KG1 (cell line): ENCODE results near the gene PSMC1.
A peak's percentile ranks its signal among the peaks of the same experiment; 100 is the strongest.
"Not testable (repeated sequence)": the region's sequence is repeated elsewhere in the genome, so short reads cannot be mapped to it uniquely, and the experiment has no call there.

Experiments used
- DNase-seq: peaks from one replicate; lab custom pipeline; 2025; lab: John Stamatoyannopoulos, UW

Gene PSMC1

DNA sequence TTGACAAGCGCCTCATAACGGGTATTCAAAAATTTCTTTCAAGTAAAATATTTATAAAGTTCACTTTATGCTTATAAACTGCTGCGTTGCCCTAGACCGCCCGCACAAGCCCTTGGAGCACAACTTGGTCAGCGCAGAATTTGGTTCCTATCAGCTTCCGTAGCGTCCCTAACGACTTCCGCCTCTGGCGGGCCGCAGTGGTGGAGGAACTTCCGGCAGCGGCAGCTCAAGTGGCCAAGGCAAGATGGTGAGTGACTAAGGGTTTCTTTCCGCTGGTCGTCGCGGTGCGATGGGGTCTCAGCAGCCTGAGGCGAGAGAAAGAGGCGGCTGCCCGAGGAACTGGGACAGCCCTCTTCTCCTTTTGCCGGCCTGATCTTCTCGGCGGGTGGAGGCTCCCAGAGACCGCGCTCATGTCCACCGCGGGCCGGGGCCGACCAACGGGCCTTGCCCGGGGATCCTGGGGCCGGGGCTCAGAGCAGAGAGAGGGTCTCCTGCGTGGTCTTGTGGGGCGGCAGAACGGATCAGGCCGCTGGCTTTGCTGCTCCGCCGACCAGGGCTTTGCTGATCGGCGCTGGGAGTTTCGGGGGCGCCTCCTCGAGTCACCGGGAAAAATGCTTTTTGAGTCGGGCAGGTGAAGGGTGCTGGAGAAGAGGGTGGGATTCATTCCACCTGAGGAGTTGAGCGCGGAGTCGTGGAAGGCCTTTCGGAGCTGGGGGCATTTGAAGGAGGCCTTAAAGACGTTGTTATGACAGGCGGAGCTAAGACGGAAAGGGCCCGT, at the start of gene PSMC1:
PSMC1 (plus strand) TSS at position 200 of the 778 bp plus-strand sequence; CDS start at position 245, 45 bp downstream.
- DNase-seq: peak; percentile 72

DNA sequence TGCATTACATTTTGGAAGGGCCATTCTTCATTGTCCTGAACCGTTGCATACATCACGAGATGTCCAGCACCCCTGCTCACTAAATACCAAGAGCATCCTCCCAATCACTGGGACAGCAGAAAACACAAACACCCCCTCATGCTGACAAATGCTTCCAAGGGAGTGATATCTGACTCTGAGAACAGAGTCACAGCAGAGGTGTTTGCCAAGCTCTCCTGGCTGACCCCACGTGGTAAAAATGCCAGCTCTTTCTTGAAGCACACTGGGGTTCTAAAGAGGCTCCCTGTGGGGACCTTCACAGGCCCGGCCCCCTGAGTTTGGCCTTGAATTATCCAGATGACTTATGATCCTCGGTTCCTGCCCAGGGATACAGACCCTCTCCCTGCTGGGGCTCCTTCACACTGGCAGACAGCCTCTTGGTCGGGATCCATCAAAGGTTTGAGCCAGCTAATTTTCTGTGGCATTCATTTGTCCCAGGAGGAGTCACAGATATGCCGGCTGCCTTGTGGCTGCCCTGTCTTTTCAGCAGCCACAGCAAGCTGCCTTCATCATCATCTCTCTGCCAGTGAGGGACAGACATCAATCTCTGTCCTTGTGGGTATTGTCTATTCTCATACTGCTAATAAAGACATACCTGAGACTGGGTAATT, 43.1 kb upstream of the PSMC1 start:
- no peak for DNase-seq

GRCh38 chr14:90228478-90228877, 27.9 kb upstream of the PSMC1 start:
- no peak for DNase-seq

GRCh38 chr14:90229942-90230341, 26.4 kb upstream of the PSMC1 start:
- DNase-seq: not testable (repeated sequence)

DNA sequence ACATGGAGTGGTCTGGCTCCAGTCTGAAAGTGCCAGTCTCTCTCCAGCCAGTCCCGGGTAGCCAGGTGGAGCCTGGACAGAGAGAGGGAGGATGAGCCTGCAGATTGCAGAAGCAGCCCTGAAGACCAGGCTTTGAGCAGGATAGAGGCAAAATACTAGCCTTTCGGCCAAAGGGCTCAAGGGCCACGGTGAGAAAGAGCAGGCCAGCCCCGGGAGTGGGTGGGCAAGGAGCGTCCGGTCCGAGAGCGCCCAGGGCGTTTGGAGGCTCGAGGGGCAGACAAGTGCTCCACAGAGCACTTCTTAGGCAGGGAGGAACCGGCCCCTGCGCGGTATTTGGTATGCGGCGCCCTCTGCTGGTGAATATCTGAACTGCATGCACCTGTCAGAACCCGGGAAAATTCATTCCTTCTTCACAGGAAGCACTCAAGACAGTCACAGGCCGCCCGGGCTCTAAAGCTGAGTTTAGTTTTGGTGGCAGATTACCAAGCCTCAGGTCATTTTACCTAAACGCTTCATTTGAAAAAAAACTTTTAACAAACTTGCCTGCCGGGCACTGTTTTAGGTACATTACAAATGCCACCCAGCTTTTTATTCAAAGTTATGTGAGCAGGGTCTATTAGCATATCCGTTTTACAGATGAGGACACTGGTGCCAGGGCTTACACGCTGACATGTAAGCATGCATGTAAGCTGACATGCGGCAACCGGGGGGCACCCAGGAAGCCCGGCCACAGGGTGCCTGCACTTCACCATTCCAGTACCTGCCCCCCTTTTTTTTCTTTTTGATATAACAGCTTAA, 21.0 kb upstream of the PSMC1 start:
- peak; percentile 35 for DNase-seq

DNA sequence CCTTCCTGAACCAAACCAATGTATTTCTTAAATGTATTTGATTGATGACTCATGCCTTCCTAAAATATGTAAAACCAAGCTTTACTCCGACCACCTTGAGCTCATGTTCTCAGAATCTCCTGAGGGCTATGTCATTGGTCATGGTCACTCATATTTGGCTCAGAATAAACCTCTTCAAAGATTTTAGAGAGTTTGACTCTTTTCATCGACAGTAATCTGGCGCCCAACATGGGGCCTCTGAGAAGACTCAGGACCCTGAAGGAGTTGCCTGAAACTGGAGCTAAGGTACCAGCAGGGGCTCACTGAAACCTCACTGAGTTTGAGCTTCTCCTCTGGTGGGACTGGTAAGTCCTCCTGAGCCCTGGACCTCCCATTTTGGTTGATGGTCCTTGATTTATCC, 17.2 kb upstream of the PSMC1 start:
- no peak for DNase-seq

GRCh38 chr14:90242444-90242843, 13.9 kb upstream of the PSMC1 start:
- DNase-seq: no peak

DNA sequence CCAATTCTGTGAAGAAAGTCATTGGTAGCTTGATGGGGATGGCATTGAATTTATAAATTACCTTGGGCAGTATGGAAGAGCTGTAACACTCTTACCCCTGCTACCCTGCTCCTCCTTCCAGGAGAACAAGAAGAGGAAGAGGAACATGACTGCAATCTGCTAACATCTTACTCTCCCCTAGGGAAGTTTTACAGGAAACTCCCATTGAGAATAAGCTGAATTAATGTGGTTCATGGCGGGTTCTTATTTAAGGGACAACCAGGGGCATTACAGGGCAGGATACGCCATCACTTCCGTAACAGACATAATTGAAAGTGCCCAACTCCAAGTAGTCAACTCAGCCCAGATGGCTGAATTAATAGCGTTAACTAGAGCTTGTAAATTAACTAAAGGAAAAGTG, 9.4 kb upstream of the PSMC1 start:
- DNase-seq: no peak

GRCh38 chr14:90247441-90247840, 8.9 kb upstream of the PSMC1 start:
- DNase-seq: not testable (repeated sequence)

DNA sequence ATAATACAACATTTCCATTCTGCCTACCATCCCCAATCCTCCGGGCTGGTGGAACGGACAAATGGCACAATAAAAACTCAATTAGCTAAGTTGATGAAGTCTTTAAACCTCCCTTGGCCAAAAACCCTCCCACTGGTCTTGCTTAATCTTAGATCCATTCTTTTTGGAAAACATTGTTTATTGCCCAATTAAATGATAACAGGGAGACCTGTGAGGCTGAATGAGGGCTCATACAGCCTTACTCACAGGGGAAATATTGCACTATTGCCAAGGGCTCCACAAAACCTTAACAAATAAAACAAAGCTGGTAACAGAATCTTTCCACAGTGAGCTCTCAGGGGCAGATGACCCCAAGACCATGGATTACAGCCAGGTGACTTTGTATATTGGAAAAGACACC, 7.8 kb upstream of the PSMC1 start:
- DNase-seq: no peak

GRCh38 chr14:90253826-90254225, 2.5 kb upstream of the PSMC1 start:
- no peak for DNase-seq

GRCh38 chr14:90255871-90256270, 482 bp upstream of the PSMC1 start:
- DNase-seq: no peak

DNA sequence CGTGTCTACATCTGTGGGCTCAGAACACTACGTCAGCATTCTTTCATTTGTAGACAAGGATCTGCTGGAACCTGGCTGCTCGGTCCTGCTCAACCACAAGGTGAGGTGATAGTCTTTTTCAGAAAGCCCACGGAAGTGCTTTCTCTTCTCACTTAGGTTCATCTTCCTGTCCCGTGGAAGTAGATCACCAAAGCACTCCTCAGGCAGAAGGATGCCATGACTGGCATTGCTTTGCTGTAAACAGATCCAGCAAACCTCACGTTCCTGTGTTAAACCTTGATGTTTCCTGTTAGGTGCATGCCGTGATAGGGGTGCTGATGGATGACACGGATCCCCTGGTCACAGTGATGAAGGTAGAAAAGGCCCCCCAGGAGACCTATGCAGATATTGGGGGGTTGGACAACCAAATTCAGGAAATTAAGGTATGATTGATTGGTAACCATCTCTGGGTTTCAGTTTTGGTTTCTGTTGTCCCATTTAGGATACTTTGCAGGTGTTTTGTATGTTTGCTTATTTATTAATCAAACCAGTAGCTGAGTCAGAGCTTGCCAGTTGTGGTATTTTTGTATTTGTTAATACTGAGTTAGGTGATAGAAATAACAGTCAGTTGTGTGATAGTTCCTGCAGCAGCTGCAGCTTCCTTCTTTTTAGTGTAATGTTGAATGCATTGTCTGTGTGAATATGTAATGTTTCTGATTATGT, 7.5 kb downstream of the PSMC1 start:
- no peak for DNase-seq

DNA sequence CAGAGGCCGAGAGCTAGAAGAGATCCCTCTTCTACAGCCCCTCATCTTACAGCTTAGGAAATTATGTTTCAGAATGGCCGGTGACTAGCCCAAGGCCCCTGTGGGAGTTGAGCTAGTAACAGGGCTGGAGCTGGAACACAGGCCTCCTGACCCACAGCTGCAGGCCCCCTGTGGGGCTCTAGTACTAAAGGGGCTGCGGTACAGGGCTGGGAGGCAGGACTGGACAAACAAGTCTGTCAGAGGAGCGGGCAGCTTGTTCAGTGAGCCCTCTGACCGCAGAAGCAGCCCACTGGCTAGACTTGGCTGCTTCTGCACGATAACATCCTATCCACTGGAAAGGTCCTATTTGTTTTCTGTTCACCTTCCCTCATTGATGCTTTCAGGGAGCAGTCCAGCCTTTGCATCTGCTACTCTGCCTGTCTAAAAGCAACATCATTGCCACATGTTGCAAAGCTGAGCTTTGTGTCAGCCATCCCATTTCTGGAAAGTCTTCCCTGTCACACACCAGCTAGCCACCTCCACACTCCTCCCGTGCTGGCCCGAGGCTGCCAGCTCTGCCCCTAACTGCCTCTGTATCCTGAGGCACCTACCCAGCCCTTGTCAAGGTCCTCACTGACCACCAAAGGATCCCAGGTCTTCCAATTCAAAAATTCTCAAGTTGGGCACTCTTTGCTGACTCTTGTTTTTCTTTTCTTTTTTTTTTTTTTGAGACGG, 10.2 kb downstream of the PSMC1 start:
- DNase-seq: no peak

DNA sequence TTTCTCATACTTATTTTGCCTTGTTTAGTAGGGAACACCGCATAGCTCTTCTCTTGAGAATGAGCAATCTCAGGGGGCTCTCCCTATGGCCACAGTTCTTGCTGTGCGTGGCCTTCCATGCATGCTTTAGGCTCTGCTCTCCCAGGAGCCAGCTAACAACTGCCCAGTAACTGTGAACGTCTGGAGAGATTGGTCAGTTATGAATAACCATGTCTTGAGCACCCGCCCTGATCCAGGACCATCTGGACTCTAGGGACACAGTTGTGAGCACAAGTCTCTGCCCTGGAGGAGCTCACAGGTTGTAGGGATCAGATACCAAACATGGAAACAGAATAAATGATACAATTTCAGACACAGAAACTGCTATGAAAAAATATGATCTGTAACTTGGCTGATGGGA, 12.1 kb downstream of the PSMC1 start:
- DNase-seq: no peak

GRCh38 chr14:90272523-90272922, 16.2 kb downstream of the PSMC1 start:
- no peak for DNase-seq

DNA sequence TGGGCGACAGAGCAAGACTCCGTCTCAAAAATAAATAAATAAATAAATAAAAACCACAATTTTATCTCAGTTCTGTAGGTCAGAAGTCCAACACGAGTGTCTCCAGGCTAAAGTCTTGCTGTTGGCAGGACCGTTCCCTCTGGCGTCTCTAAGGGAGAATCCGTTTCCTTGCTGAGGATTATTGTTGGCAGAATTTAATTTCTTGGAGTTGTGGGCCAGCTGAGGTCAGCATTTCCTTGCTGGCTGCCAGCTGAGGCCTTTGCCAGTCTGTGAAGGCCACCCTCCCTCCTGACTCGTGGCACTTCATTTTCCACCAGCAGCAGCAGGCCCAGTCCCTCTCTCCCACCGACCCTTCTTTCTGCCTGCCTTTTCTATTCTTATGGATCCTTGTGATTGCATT, 17.2 kb downstream of the PSMC1 start:
- DNase-seq: no peak

GRCh38 chr14:90274019-90274418, 17.7 kb downstream of the PSMC1 start:
- DNase-seq: no peak

- DNase-seq: no peak
These were observed 18.6 kb downstream of the PSMC1 start for GRCh38 chr14:90274808-90275457.

DNA sequence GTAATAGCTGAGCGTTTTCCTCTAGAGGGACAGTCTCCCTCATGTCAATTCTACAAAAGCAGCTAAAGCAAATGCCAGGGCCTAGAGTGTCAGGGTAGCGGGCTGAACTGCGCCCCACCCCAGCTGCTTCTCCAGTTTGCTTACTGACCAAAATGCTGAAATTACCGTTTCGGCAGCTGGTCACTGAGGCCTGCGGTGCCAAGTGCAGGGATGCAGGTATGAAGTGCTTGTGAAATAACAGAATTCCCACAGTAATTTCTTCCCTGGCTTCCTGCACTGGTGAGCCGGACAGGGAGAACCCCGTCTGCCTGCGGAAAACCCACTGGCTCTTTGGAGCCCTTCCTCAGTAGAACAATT, 19.1 kb downstream of the PSMC1 start:
- no peak for DNase-seq

- DNase-seq: no peak
These were observed 19.5 kb downstream of the PSMC1 start for GRCh38 chr14:90275820-90276219.
